Measurements from ENCODE around the gene SLC16A3. TPM values are rescaled to one million over a fixed set of nuclear protein-coding genes. Genes with fewer than 3 reads are reported as not detected.

SLC16A3 gene
- total RNA-seq, 2 donors from 2014 or later = 76.0 to 113 TPM

- Histone ChIP-seq H3K27ac (no peak overlapping the region), H3K4me3 (no peak overlapping the region), H3K27me3 (replicated peaks; ENCODE audit: insufficient read depth) (no peaks in the 10 kb centered on the region), H3K9me3 (no peaks in the 10 kb centered on the region), H3K4me1 (ENCODE audit: control insufficient read depth in 1 of 2, low read depth in 2 of 2) (peaks cover 7 to 16% of the 10 kb centered on the region in 2 donors), H3K36me3 (no peaks in the 10 kb centered on the region)
- TF ChIP-seq, protein P1, sequence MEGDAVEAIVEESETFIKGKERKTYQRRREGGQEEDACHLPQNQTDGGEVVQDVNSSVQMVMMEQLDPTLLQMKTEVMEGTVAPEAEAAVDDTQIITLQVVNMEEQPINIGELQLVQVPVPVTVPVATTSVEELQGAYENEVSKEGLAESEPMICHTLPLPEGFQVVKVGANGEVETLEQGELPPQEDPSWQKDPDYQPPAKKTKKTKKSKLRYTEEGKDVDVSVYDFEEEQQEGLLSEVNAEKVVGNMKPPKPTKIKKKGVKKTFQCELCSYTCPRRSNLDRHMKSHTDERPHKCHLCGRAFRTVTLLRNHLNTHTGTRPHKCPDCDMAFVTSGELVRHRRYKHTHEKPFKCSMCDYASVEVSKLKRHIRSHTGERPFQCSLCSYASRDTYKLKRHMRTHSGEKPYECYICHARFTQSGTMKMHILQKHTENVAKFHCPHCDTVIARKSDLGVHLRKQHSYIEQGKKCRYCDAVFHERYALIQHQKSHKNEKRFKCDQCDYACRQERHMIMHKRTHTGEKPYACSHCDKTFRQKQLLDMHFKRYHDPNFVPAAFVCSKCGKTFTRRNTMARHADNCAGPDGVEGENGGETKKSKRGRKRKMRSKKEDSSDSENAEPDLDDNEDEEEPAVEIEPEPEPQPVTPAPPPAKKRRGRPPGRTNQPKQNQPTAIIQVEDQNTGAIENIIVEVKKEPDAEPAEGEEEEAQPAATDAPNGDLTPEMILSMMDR (IDR thresholded peaks at IDR 0.05) = no peak
- no peak for ATAC-seq (ENCODE audit: insufficient number of reproducible peaks, low FRiP score, low read depth)
- DNase-seq (ENCODE audit: low spot score) = no peak
Observed at GRCh38 chr17:82278786-82279391, 50.0 kb downstream of the SLC16A3 start.

GRCh38 chr17:82280537-82280936 lies 51.7 kb downstream of the SLC16A3 start:
- peaks cover 3 to 7% of the 10 kb centered on the region in 2 donors for H3K4me1 ChIP-seq (ENCODE audit: control insufficient read depth in 1 of 2, low read depth in 2 of 2)
- DNase-seq (ENCODE audit: low spot score) (no peak), ATAC-seq (ENCODE audit: insufficient number of reproducible peaks, low FRiP score, low read depth) (no peak)
- no peak overlapping the region for H3K4me3 ChIP-seq
- TF ChIP-seq, protein P1 (IDR thresholded peaks at IDR 0.05) = no peak
- H3K9me3 ChIP-seq = no peaks in the 10 kb centered on the region
- no peaks in the 10 kb centered on the region for H3K36me3 ChIP-seq
- no peaks in the 10 kb centered on the region for H3K27me3 ChIP-seq (replicated peaks; ENCODE audit: insufficient read depth)
- no peak overlapping the region for H3K27ac ChIP-seq

DNA sequence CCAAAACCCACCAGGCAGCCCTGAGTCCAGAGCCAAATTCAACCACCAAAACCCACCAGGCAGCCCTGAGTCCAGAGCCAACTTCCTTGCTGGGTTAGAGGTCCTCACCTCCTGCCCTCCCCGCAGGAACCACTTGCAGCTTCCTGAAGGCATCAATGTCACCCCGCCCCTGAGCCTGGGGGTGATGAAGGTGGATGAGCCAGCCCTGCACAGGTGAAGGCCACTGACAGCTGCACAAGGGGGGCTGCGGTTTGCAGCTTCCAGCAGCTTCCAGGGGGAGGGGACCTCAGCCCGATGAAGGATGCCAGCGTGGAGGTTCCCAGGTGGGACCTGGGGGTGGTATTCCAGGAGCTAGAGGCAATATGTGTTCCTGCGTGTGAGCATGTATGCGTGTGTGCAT lies 52.2 kb downstream of the SLC16A3 start:
- TF ChIP-seq, protein P1 (IDR thresholded peaks at IDR 0.05) = no peak
- Histone ChIP-seq H3K27me3 (replicated peaks; ENCODE audit: insufficient read depth) (no peaks in the 10 kb centered on the region), H3K36me3 (no peaks in the 10 kb centered on the region), H3K27ac (no peak overlapping the region), H3K9me3 (no peaks in the 10 kb centered on the region), H3K4me1 (ENCODE audit: control insufficient read depth in 1 of 2, low read depth in 2 of 2) (peaks cover 3 to 7% of the 10 kb centered on the region in 2 donors), H3K4me3 (no peak overlapping the region)
- DNase-seq (ENCODE audit: low spot score) = no peak
- ATAC-seq (ENCODE audit: insufficient number of reproducible peaks, low FRiP score, low read depth) = no peak

DNA sequence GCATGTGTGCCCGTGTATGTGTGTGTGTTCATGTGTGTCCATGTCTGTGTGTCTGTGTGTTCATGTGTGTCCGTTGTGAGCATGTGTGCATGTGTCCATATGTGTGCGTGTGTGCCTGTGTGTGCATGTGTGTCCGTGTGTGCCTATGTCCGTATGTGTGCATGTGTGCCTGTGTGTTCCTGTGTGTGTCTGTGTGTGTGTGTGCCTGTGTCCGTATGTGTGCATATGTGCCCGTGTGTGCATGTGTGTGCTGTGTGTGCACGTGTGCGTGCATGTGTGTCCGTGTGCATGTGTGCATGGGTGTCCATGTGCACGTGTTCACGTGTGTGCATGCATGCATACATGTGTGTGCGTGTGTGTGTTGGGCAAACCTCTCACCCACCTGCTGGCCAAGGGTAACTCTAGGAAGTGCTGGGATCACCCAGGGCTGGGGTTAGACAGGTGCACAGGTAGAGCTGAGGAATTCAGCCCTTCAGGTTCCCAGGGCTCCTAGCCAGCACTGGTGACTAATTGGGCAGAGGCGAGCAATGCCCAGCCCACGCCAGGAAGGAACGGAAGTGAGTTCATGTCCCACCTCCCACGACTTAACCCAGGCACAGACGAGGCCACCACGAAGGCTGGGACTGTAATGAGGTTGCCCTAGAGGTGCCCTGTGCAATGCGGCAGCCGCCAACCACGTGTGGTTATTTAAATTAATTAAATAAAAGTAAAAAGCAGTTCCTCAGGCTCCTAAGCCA lies 52.8 kb downstream of the SLC16A3 start:
- TF ChIP-seq, protein P1 (IDR thresholded peaks at IDR 0.05) = no peak
- Histone ChIP-seq H3K27me3 (replicated peaks; ENCODE audit: insufficient read depth) (no peaks in the 10 kb centered on the region), H3K4me1 (ENCODE audit: control insufficient read depth in 1 of 2, low read depth in 2 of 2) (peaks cover 3 to 7% of the 10 kb centered on the region in 2 donors), H3K4me3 (no peak overlapping the region), H3K27ac (no peak overlapping the region), H3K9me3 (no peaks in the 10 kb centered on the region), H3K36me3 (no peaks in the 10 kb centered on the region)
- DNase-seq (ENCODE audit: low spot score) = no peak
- ATAC-seq (ENCODE audit: insufficient number of reproducible peaks, low FRiP score, low read depth) = no peak

DNA sequence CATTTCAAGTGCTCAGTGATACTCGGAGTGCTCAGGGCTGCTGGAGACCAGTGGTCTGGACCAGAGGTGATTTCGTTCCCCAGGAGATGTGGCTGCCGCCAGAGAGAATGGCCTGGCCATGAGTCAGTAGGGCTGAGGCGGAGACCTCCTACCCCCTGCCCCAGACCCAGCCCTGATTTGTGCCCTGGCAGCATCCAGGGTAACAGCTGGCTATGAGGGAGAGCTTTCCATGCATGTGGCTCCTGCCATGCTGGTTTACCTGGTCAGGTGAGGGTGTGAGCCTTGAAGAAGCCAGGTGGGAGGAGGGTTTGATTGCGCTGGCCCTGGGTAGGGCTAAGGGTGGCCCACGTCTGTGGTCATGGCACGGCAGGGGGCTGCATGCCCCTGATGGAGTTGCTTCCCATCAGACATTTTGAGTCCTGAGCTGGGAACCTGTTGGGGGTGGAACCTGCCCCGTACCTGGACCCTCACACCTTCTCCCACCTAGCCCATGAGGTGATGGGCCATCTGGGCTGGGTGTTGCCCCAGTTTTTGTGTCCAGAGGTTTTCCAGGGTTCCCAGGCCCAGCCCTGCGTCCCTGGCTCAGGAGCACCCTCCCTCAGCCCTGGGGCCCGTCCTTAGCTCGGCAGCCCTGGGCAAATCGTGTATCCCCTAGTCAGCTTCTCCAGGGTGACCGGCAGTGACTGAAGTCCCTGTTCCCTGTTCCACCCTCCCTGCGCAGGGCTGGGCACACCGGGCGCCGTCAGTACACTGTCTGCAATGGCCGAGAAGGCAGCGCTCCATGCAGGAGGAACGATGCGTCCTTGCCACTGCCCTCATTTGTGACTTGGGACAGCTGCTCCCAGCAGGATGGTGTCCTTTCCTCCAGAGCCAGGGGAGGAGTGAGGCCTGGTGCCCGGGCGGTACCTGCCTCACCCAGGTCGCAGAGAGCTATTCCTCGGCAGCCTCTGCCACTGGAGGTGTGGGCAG lies 53.7 kb downstream of the SLC16A3 start:
- Histone ChIP-seq H3K27ac (no peak overlapping the region), H3K36me3 (no peaks in the 10 kb centered on the region), H3K4me1 (ENCODE audit: control insufficient read depth in 1 of 2, low read depth in 2 of 2) (peaks cover 3 to 7% of the 10 kb centered on the region in 2 donors), H3K9me3 (no peaks in the 10 kb centered on the region), H3K4me3 (no peak overlapping the region), H3K27me3 (replicated peaks; ENCODE audit: insufficient read depth) (no peaks in the 10 kb centered on the region)
- DNase-seq (ENCODE audit: low spot score) (no peak), ATAC-seq (ENCODE audit: insufficient number of reproducible peaks, low FRiP score, low read depth) (no peak)
- TF ChIP-seq, protein P1 (IDR thresholded peaks at IDR 0.05) = no peak

Measured in thoracic aorta (tissue), 2 donors.